Smooth muscle cell (in vitro differentiated cells): Measurements from ENCODE around the gene COMP. TPM values are rescaled to one million over a fixed set of nuclear protein-coding genes. Genes with fewer than 3 reads are reported as not detected.

Source experiments
- DNase-seq: peaks from one replicate; lab custom pipeline; 2025; ENCODE audit not compliant: unreplicated experiment; lab: John Stamatoyannopoulos, UW
- H2AFZ ChIP-seq: fragments of 200-600 bp; sonication (generic); 2 replicates; pipeline ENCODE4 v1.6.0; 2016; ENCODE audit warnings: antibody characterized with exemption, low read depth, mild to moderate bottlenecking
- H3F3A ChIP-seq: fragments of 200-600 bp; sonication (generic); 2 replicates; pipeline ENCODE4 v1.6.0; 2017; ENCODE audit warnings: antibody characterized with exemption, low read depth
- H3K27ac ChIP-seq: fragments of 200-600 bp; sonication (generic); 2 replicates; pipeline ENCODE4 v1.5.1; 2016; ENCODE audit warnings: low read depth, mild to moderate bottlenecking
- H3K27me3 ChIP-seq: fragments of 200-600 bp; sonication (generic); 2 replicates; pipeline ENCODE4 v1.6.1; 2016; ENCODE audit warnings: low read depth, mild to moderate bottlenecking
- H3K36me3 ChIP-seq: fragments of 200-600 bp; sonication (generic); 2 replicates; pipeline ENCODE4 v1.5.1; 2016; ENCODE audit warnings: low read depth
- H3K4me1 ChIP-seq: fragments of 200-600 bp; sonication (generic); 2 replicates; pipeline ENCODE4 v1.5.1; 2016; ENCODE audit warnings: low read depth
- H3K4me2 ChIP-seq: fragments of 200-600 bp; sonication (generic); 2 replicates; pipeline ENCODE4 v1.6.0; 2016; ENCODE audit warnings: mild to moderate bottlenecking
- H3K4me3 ChIP-seq: fragments of 200-600 bp; sonication (generic); 2 replicates; pipeline ENCODE4 v1.5.1; 2016; ENCODE audit warnings: mild to moderate bottlenecking
- H3K79me2 ChIP-seq: fragments of 200-600 bp; sonication (generic); 2 replicates; pipeline ENCODE4 v1.6.0; 2016; ENCODE audit warnings: low read depth, mild to moderate bottlenecking
- H3K9ac ChIP-seq: fragments of 200-600 bp; sonication (generic); 2 replicates; pipeline ENCODE4 v1.6.0; 2016; ENCODE audit warnings: low read depth
- H3K9me3 ChIP-seq: fragments of 200-600 bp; sonication (generic); replicated peaks from 2 replicates; pipeline ENCODE4 v1.5.1; 2016; ENCODE audit warnings: low read depth
- H4K20me1 ChIP-seq: fragments of 200-600 bp; sonication (generic); 2 replicates; pipeline ENCODE4 v1.6.0; 2016; ENCODE audit warnings: low read depth
- WGBS: methylation state at CpG from one replicate; pipeline ENCODE4 v1.1.7; 2016; ENCODE audit warnings: low lambda C conversion rate; 5-methylcytosine and 5-hydroxymethylcytosine counted together
- polyA plus RNA-seq: library from polyadenylated mRNA; unstranded; fragments of >200 nt; fragmentation: Nextera tagmentation; extraction: Ambion mirVana; gene quantifications from 2 replicates; pipeline ENCODE4 v1.2.1, GENCODE V29; 2016
- total RNA-seq: library from RNA; depleted of rRNA; stranded (reverse); fragments of >200 nt; gene quantifications from 2 replicates; pipeline ENCODE4 v1.2.3, GENCODE V29; 2014
- TF ChIP-seq, protein P1 (sequence below): fragments of 200-600 bp; sonication (generic); IDR thresholded peaks from 2 replicates; pipeline ENCODE4 v1.5.1; 2017; ENCODE audit warnings: borderline replicate concordance, mild to moderate bottlenecking, antibody characterized with exemption; ENCODE audit not compliant: insufficient read depth, poor library complexity, severe bottlenecking

The COMP gene
- total and polyA plus RNA-seq, 2 experiments from 2014 or later, result 196 to 901 TPM

DNA sequence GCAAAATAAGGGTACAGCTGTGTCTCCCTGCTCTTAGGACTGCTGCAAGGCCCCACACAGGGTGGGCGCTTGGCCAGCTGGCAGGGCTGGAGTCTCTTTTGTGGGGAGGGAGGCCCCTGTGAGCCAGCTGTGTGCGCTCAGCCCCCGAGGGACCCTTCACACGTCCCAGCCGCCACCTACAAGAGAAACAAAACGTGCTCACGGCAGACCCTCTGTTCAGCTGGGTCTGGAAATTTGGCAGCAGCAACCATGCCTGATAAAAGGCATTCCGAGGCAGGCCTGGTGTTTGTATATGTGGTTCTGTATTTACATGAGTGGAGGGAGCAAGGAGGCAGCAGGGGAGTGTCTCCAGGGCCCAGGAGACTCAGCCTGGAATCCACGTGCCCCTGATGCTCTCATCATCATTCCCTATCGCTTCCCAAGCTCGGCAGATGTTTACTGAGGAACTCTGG lies 57.9 kb downstream of the COMP start:
- WGBS, result 28% methylated on average over 11 of the region's 11 CpGs
- Histone ChIP-seq H3K4me3 (no peak overlapping the region), H2AFZ (no peak overlapping the region), H3K79me2 (no peaks in the 10 kb centered on the region), H3K36me3 (no peaks in the 10 kb centered on the region), H3K27ac (no peak overlapping the region), H3F3A (no peaks in the 10 kb centered on the region), H3K4me1 (peaks cover 3% of the 10 kb centered on the region), H3K27me3 (no peaks in the 10 kb centered on the region), H3K9me3 (no peaks in the 10 kb centered on the region), H4K20me1 (peaks cover 83% of the 10 kb centered on the region), H3K9ac (no peak overlapping the region), H3K4me2 (peak overlapping the region; percentile 46)
- DNase-seq, result peak; percentile 12
- TF ChIP-seq, protein P1, sequence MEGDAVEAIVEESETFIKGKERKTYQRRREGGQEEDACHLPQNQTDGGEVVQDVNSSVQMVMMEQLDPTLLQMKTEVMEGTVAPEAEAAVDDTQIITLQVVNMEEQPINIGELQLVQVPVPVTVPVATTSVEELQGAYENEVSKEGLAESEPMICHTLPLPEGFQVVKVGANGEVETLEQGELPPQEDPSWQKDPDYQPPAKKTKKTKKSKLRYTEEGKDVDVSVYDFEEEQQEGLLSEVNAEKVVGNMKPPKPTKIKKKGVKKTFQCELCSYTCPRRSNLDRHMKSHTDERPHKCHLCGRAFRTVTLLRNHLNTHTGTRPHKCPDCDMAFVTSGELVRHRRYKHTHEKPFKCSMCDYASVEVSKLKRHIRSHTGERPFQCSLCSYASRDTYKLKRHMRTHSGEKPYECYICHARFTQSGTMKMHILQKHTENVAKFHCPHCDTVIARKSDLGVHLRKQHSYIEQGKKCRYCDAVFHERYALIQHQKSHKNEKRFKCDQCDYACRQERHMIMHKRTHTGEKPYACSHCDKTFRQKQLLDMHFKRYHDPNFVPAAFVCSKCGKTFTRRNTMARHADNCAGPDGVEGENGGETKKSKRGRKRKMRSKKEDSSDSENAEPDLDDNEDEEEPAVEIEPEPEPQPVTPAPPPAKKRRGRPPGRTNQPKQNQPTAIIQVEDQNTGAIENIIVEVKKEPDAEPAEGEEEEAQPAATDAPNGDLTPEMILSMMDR, result no peak

Other genes with a start within 250 kb of the COMP start
- 143 and 161 TPM in 2 replicates for gene FKBP8, start 247.7 kb downstream of the COMP start, total RNA-seq
- 340 and 358 TPM in 2 replicates for gene FKBP8, start 247.7 kb downstream of the COMP start, polyA plus RNA-seq
- gene KXD1, start 233.4 kb downstream of the COMP start, total RNA-seq, result 75.4 and 104 TPM in 2 replicates
- 134 and 141 TPM in 2 replicates for gene KXD1, start 233.4 kb downstream of the COMP start, polyA plus RNA-seq
- gene UBA52, start 219.4 kb downstream of the COMP start, total RNA-seq, result 991 and 1,086 TPM in 2 replicates
- 752 and 759 TPM in 2 replicates for gene UBA52, start 219.4 kb downstream of the COMP start, polyA plus RNA-seq
- gene REX1BD, start 202.5 kb downstream of the COMP start, total RNA-seq, result 69.6 and 81.5 TPM in 2 replicates
- 117 and 141 TPM in 2 replicates for gene REX1BD, start 202.5 kb downstream of the COMP start, polyA plus RNA-seq
- 196 and 221 TPM in 2 replicates for gene CRLF1, start 184.5 kb downstream of the COMP start, total RNA-seq
- 715 and 1,048 TPM in 2 replicates for gene CRLF1, start 184.5 kb downstream of the COMP start, polyA plus RNA-seq
- 4.4 and 5.0 TPM in 2 replicates for gene TMEM59L, start 178.4 kb downstream of the COMP start, total RNA-seq
- gene TMEM59L, start 178.4 kb downstream of the COMP start, polyA plus RNA-seq, result 31.7 and 42.0 TPM in 2 replicates
- 3.9 and 5.6 TPM in 2 replicates for gene KLHL26, start 154.3 kb downstream of the COMP start, total RNA-seq
- 7.6 and 8.7 TPM in 2 replicates for gene KLHL26, start 154.3 kb downstream of the COMP start, polyA plus RNA-seq
- gene CRTC1, start 107.6 kb downstream of the COMP start, total RNA-seq, result 1.0 and 1.6 TPM in 2 replicates
- gene CRTC1, start 107.6 kb downstream of the COMP start, polyA plus RNA-seq, result 3.1 and 3.5 TPM in 2 replicates
- 16.2 and 37.8 TPM in 2 replicates for gene UPF1, start 40.7 kb upstream of the COMP start, total RNA-seq
- 25.4 and 30.3 TPM in 2 replicates for gene UPF1, start 40.7 kb upstream of the COMP start, polyA plus RNA-seq
- gene CERS1, start 104.9 kb upstream of the COMP start, total RNA-seq, result 0.81 and 2.4 TPM in 2 replicates
- 4.2 TPM in 2 replicates for gene CERS1, start 104.9 kb upstream of the COMP start, polyA plus RNA-seq
- 187 and 236 TPM in 2 replicates for gene COPE, start 128.1 kb upstream of the COMP start, total RNA-seq
- 452 and 497 TPM in 2 replicates for gene COPE, start 128.1 kb upstream of the COMP start, polyA plus RNA-seq
- 36.1 and 55.3 TPM in 2 replicates for gene DDX49, start 128.4 kb upstream of the COMP start, total RNA-seq
- gene DDX49, start 128.4 kb upstream of the COMP start, polyA plus RNA-seq, result 39.6 and 57.9 TPM in 2 replicates
- gene HOMER3, start 149.9 kb upstream of the COMP start, total RNA-seq, result 37.4 and 40.0 TPM in 2 replicates
- gene HOMER3, start 149.9 kb upstream of the COMP start, polyA plus RNA-seq, result 85.1 and 88.1 TPM in 2 replicates
- 47.3 and 47.6 TPM in 2 replicates for gene SUGP2, start 242.2 kb upstream of the COMP start, total RNA-seq
- 42.2 and 51.7 TPM in 2 replicates for gene SUGP2, start 242.2 kb upstream of the COMP start, polyA plus RNA-seq
- gene ARMC6, start 242.3 kb upstream of the COMP start, total RNA-seq, result 14.6 and 27.1 TPM in 2 replicates
- 13.8 and 17.8 TPM in 2 replicates for gene ARMC6, start 242.3 kb upstream of the COMP start, polyA plus RNA-seq